Measurements from ENCODE around the gene IKZF1. TPM values are rescaled to one million over a fixed set of nuclear protein-coding genes. Genes with fewer than 3 reads are reported as not detected.

The IKZF1 gene
- total RNA-seq, 1 donor from 2014 or later: 8.5 TPM

GRCh38 chr7:50270531-50271018, 33.9 kb upstream of the IKZF1 start:
- Mint-ChIP-seq H3K36me3 (ENCODE audit: low read depth) (no peaks in the 10 kb centered on the region), H3K4me1 (no peaks in the 10 kb centered on the region), H3K27me3 (ENCODE audit: low read depth) (no peaks in the 10 kb centered on the region), H3K4me3 (no peak overlapping the region), H3K9me3 (no peaks in the 10 kb centered on the region), H3K27ac (ENCODE audit: unreplicated experiment) (no peak overlapping the region)
- TF ChIP-seq CTCF (conservative IDR thresholded peaks at IDR 0.05): no peak
- no peak for DNase-seq (ENCODE audit: low read depth, low spot score)

- Mint-ChIP-seq H3K27ac (ENCODE audit: unreplicated experiment) (no peak overlapping the region), H3K36me3 (ENCODE audit: low read depth) (no peaks in the 10 kb centered on the region), H3K4me3 (no peak overlapping the region), H3K9me3 (no peaks in the 10 kb centered on the region), H3K4me1 (no peaks in the 10 kb centered on the region), H3K27me3 (ENCODE audit: low read depth) (no peaks in the 10 kb centered on the region)
- no peak for DNase-seq (ENCODE audit: low read depth, low spot score)
- TF ChIP-seq CTCF (conservative IDR thresholded peaks at IDR 0.05): no peak
These were observed 31.7 kb upstream of the IKZF1 start for GRCh38 chr7:50272808-50273207.

GRCh38 chr7:50273301-50273700, 31.2 kb upstream of the IKZF1 start:
- no peak for DNase-seq (ENCODE audit: low read depth, low spot score)
- H3K4me1 Mint-ChIP-seq: no peaks in the 10 kb centered on the region
- no peak overlapping the region for H3K27ac Mint-ChIP-seq (ENCODE audit: unreplicated experiment)
- TF ChIP-seq CTCF (conservative IDR thresholded peaks at IDR 0.05): no peak
- H3K4me3 Mint-ChIP-seq: no peak overlapping the region
- H3K9me3 Mint-ChIP-seq: no peaks in the 10 kb centered on the region
- no peaks in the 10 kb centered on the region for H3K27me3 Mint-ChIP-seq (ENCODE audit: low read depth)
- H3K36me3 Mint-ChIP-seq (ENCODE audit: low read depth): no peaks in the 10 kb centered on the region

- H3K27ac Mint-ChIP-seq (ENCODE audit: unreplicated experiment): no peak overlapping the region
- no peaks in the 10 kb centered on the region for H3K9me3 Mint-ChIP-seq
- no peaks in the 10 kb centered on the region for H3K4me1 Mint-ChIP-seq
- no peak for DNase-seq (ENCODE audit: low read depth, low spot score)
- no peak overlapping the region for H3K4me3 Mint-ChIP-seq
- H3K36me3 Mint-ChIP-seq (ENCODE audit: low read depth): no peaks in the 10 kb centered on the region
- no peak for TF ChIP-seq CTCF (conservative IDR thresholded peaks at IDR 0.05)
- H3K27me3 Mint-ChIP-seq (ENCODE audit: low read depth): peaks cover 3% of the 10 kb centered on the region
These were observed 30.6 kb upstream of the IKZF1 start for GRCh38 chr7:50273870-50274269.

GRCh38 chr7:50274361-50274760, 30.2 kb upstream of the IKZF1 start:
- no peak for TF ChIP-seq CTCF (conservative IDR thresholded peaks at IDR 0.05)
- no peak overlapping the region for H3K4me3 Mint-ChIP-seq
- no peaks in the 10 kb centered on the region for H3K4me1 Mint-ChIP-seq
- peaks cover 3% of the 10 kb centered on the region for H3K27me3 Mint-ChIP-seq (ENCODE audit: low read depth)
- H3K36me3 Mint-ChIP-seq (ENCODE audit: low read depth): no peaks in the 10 kb centered on the region
- H3K27ac Mint-ChIP-seq (ENCODE audit: unreplicated experiment): no peak overlapping the region
- H3K9me3 Mint-ChIP-seq: no peaks in the 10 kb centered on the region
- DNase-seq (ENCODE audit: low read depth, low spot score): no peak

GRCh38 chr7:50275430-50275829, 29.1 kb upstream of the IKZF1 start:
- H3K4me3 Mint-ChIP-seq: no peak overlapping the region
- TF ChIP-seq CTCF (conservative IDR thresholded peaks at IDR 0.05): no peak
- H3K36me3 Mint-ChIP-seq (ENCODE audit: low read depth): no peaks in the 10 kb centered on the region
- no peak overlapping the region for H3K27ac Mint-ChIP-seq (ENCODE audit: unreplicated experiment)
- no peak for DNase-seq (ENCODE audit: low read depth, low spot score)
- peaks cover 3% of the 10 kb centered on the region for H3K27me3 Mint-ChIP-seq (ENCODE audit: low read depth)
- no peaks in the 10 kb centered on the region for H3K9me3 Mint-ChIP-seq
- H3K4me1 Mint-ChIP-seq: no peaks in the 10 kb centered on the region
